Mesenchymal stem cell (in vitro differentiated cells and primary cell): Measurements from ENCODE around the gene RIMOC1.

Source experiments
- DNase-seq: peaks from one replicate; pipeline ENCODE4 v3.0.0-alpha.2; 2013
- H2AFZ ChIP-seq: one replicate; pipeline ENCODE4 v1.6.1; 2013; ENCODE audit warnings: low read depth, mild to moderate bottlenecking, control low read depth, inconsistent platforms, low read length, moderate library complexity
- H2AK5ac ChIP-seq: 2 replicates; pipeline ENCODE4 v1.6.1; 2013; ENCODE audit warnings: low read length, moderate library complexity, mild to moderate bottlenecking, inconsistent platforms; ENCODE audit not compliant: severe bottlenecking
- H2BK120ac ChIP-seq: one replicate; pipeline ENCODE4 v1.6.1; 2013; ENCODE audit warnings: low read depth, mild to moderate bottlenecking, inconsistent platforms, low read length, moderate library complexity
- H2BK12ac ChIP-seq, 2 experiments: one replicate each; pipeline ENCODE4 v1.6.1; 2013; ENCODE audit warnings: inconsistent platforms in 2 of 2, low read length in 2 of 2, mild to moderate bottlenecking in 2 of 2, moderate library complexity in 2 of 2, control low read depth in 1 of 2
- H2BK15ac ChIP-seq: one replicate; pipeline ENCODE4 v1.6.1; 2013; ENCODE audit warnings: mild to moderate bottlenecking, low read depth, inconsistent platforms; ENCODE audit not compliant: poor library complexity, severe bottlenecking
- H2BK5ac ChIP-seq: 2 replicates; pipeline ENCODE4 v1.6.1; 2013; ENCODE audit warnings: low read depth, mild to moderate bottlenecking, low read length, control low read depth, inconsistent platforms; ENCODE audit not compliant: poor library complexity, severe bottlenecking
- H3K14ac ChIP-seq, 2 experiments: one replicate each; pipeline ENCODE4 v1.6.1; 2013; ENCODE audit warnings: inconsistent platforms in 2 of 2, low read length in 2 of 2, control low read depth in 1 of 2, mild to moderate bottlenecking in 1 of 2, moderate library complexity in 1 of 2
- H3K18ac ChIP-seq, 2 experiments: one replicate each; pipeline ENCODE4 v1.6.1; 2013; ENCODE audit warnings: inconsistent platforms in 2 of 2, low read length in 2 of 2, control low read depth in 1 of 2, low read depth in 1 of 2, mild to moderate bottlenecking in 1 of 2
- H3K23ac ChIP-seq, 2 experiments: one replicate each; pipeline ENCODE4 v1.6.1; 2013; ENCODE audit warnings: inconsistent platforms in 2 of 2, low read length in 2 of 2, mild to moderate bottlenecking in 2 of 2, moderate library complexity in 2 of 2, control low read depth in 1 of 2
- H3K27ac ChIP-seq: 2 replicates; pipeline ENCODE4 v1.5.1; 2013; ENCODE audit warnings: mild to moderate bottlenecking, moderate library complexity, low read length, control low read depth, inconsistent platforms; ENCODE audit not compliant: poor library complexity, severe bottlenecking
- H3K27me3 ChIP-seq, 2 experiments: 2 replicates each; pipeline versions ENCODE4 v1.6.1 to v1.7.0; 2013; ENCODE audit warnings: low read length in 2 of 2, mild to moderate bottlenecking in 2 of 2, moderate library complexity in 2 of 2, control low read depth in 1 of 2, inconsistent platforms in 1 of 2; ENCODE audit not compliant: control insufficient read depth in 1 of 2, insufficient read depth in 1 of 2
- H3K36me3 ChIP-seq, 2 experiments: 2 replicates each; pipeline versions ENCODE4 v1.6.1 to v1.7.0; 2013; ENCODE audit warnings: low read length in 2 of 2, control low read depth in 1 of 2, inconsistent platforms in 1 of 2, low read depth in 1 of 2, mild to moderate bottlenecking in 1 of 2; ENCODE audit not compliant: insufficient read depth in 2 of 2, control insufficient read depth in 1 of 2
- H3K4ac ChIP-seq, 2 experiments: one replicate each; pipeline ENCODE4 v1.6.1; 2013; ENCODE audit warnings: inconsistent platforms in 2 of 2, low read length in 2 of 2, mild to moderate bottlenecking in 2 of 2, moderate library complexity in 2 of 2, control low read depth in 1 of 2, low read depth in 1 of 2
- H3K4me1 ChIP-seq: 2 replicates; pipeline ENCODE4 v1.6.1; 2013; ENCODE audit warnings: low read depth, low read length, control low read depth; ENCODE audit not compliant: control insufficient read depth, insufficient read depth
- H3K4me2 ChIP-seq: 2 replicates; pipeline ENCODE4 v1.6.1; 2013; ENCODE audit warnings: low read length, mild to moderate bottlenecking, inconsistent platforms; ENCODE audit not compliant: poor library complexity, severe bottlenecking
- H3K4me3 ChIP-seq, 2 experiments: 2 replicates each; pipeline versions ENCODE4 v1.5.1 to v1.7.0; 2013; ENCODE audit warnings: low read length in 2 of 2, mild to moderate bottlenecking in 2 of 2, control low read depth in 1 of 2, low read depth in 1 of 2; ENCODE audit not compliant: insufficient read depth in 1 of 2
- H3K79me1 ChIP-seq: replicated peaks from 2 replicates; pipeline ENCODE4 v1.6.1; 2013; ENCODE audit warnings: mild to moderate bottlenecking, control low read depth, low read length, inconsistent platforms; ENCODE audit not compliant: poor library complexity, severe bottlenecking
- H3K9ac ChIP-seq: 2 replicates; pipeline ENCODE4 v1.7.0; 2013; ENCODE audit warnings: mild to moderate bottlenecking, low read length, moderate library complexity
- H3K9me3 ChIP-seq: 2 replicates; pipeline ENCODE4 v1.7.0; 2013; ENCODE audit warnings: mild to moderate bottlenecking, low read length; ENCODE audit not compliant: control insufficient read depth
- H4K8ac ChIP-seq: one replicate; pipeline ENCODE4 v1.6.1; 2013; ENCODE audit warnings: inconsistent platforms, mild to moderate bottlenecking, low read length, moderate library complexity
- H4K91ac ChIP-seq: one replicate; pipeline ENCODE4 v1.6.1; 2013; ENCODE audit warnings: mild to moderate bottlenecking, low read length, inconsistent platforms
- WGBS: methylation state at CpG from one replicate; pipeline ENCODE4 v1.1.7; 2013; ENCODE audit warnings: mixed read lengths; 5-methylcytosine and 5-hydroxymethylcytosine counted together

Gene RIMOC1

GRCh38 chr5:41925555-41925951 is 21.4 kb downstream of the RIMOC1 start:
- Histone ChIP-seq H2BK12ac (no peak overlapping the region), H3K18ac (peak overlapping the region; percentile 62 to 98), H3K27me3 (no peaks in the 10 kb centered on the region), H3K9me3 (no peaks in the 10 kb centered on the region), H2BK120ac (peak overlapping the region; percentile 85), H3K14ac (peak overlapping the region; percentile 66 to 74), H3K4me3 (peak overlapping the region; percentile 54 to 90), H2BK15ac (peak overlapping the region; percentile 97), H4K91ac (peak overlapping the region; percentile 94), H3K4me2 (peak overlapping the region; percentile 1), H2BK5ac (peak overlapping the region; percentile 57), H3K4ac (peak overlapping the region; percentile 81 to 99), H3K79me1 (no peaks in the 10 kb centered on the region), H3K27ac (no peak overlapping the region), H2AFZ (peak overlapping the region; percentile 94), H3K23ac (peak overlapping the region in 1 of 2 experiments; percentile 2), H2AK5ac (no peak overlapping the region), H3K36me3 (peaks cover 9 to 23% of the 10 kb centered on the region in 2 experiments), H4K8ac (peak overlapping the region; percentile 98), H3K4me1 (peaks cover 7% of the 10 kb centered on the region), H3K9ac (peak overlapping the region; percentile 96)
- no peak for DNase-seq
- 20% methylated on average over 18 of the region's 18 CpGs for WGBS

GRCh38 chr5:41927604-41928003 is 23.5 kb downstream of the RIMOC1 start:
- H3K27me3 ChIP-seq: no peaks in the 10 kb centered on the region
- no peak overlapping the region for H2BK5ac ChIP-seq
- no peak overlapping the region for H3K4me3 ChIP-seq
- no peak overlapping the region for H3K9ac ChIP-seq
- H3K4me1 ChIP-seq: peaks cover 7% of the 10 kb centered on the region
- H3K18ac ChIP-seq: no peak overlapping the region
- no peak overlapping the region for H3K27ac ChIP-seq
- H3K36me3 ChIP-seq: peaks cover 9 to 30% of the 10 kb centered on the region in 2 experiments
- DNase-seq: no peak
- H2AK5ac ChIP-seq: no peak overlapping the region
- H4K91ac ChIP-seq: no peak overlapping the region
- no peak overlapping the region for H3K14ac ChIP-seq
- H2BK12ac ChIP-seq: no peak overlapping the region
- H3K23ac ChIP-seq: no peak overlapping the region
- no peak overlapping the region for H2BK15ac ChIP-seq
- H3K4ac ChIP-seq: no peak overlapping the region
- 98% methylated on average over 3 of the region's 4 CpGs for WGBS
- H4K8ac ChIP-seq: no peak overlapping the region
- no peak overlapping the region for H3K4me2 ChIP-seq
- no peak overlapping the region for H2AFZ ChIP-seq
- no peak overlapping the region for H2BK120ac ChIP-seq
- H3K79me1 ChIP-seq: no peaks in the 10 kb centered on the region
- no peaks in the 10 kb centered on the region for H3K9me3 ChIP-seq

GRCh38 chr5:41929035-41929434 is 24.9 kb downstream of the RIMOC1 start:
- H2BK15ac ChIP-seq: no peak overlapping the region
- no peak overlapping the region for H3K4ac ChIP-seq
- H2BK120ac ChIP-seq: no peak overlapping the region
- no peaks in the 10 kb centered on the region for H3K9me3 ChIP-seq
- peaks cover 7% of the 10 kb centered on the region for H3K4me1 ChIP-seq
- no peak overlapping the region for H4K8ac ChIP-seq
- no peak overlapping the region for H2AFZ ChIP-seq
- H4K91ac ChIP-seq: no peak overlapping the region
- H3K14ac ChIP-seq: no peak overlapping the region
- DNase-seq: no peak
- no peak overlapping the region for H3K9ac ChIP-seq
- no peak overlapping the region for H3K23ac ChIP-seq
- no peak overlapping the region for H2AK5ac ChIP-seq
- H3K4me3 ChIP-seq: no peak overlapping the region
- H3K36me3 ChIP-seq: peaks cover 9 to 32% of the 10 kb centered on the region in 2 experiments
- no peaks in the 10 kb centered on the region for H3K27me3 ChIP-seq
- no peaks in the 10 kb centered on the region for H3K79me1 ChIP-seq
- H2BK5ac ChIP-seq: no peak overlapping the region
- no peak overlapping the region for H3K27ac ChIP-seq
- no peak overlapping the region for H3K18ac ChIP-seq
- H3K4me2 ChIP-seq: no peak overlapping the region
- H2BK12ac ChIP-seq: no peak overlapping the region

GRCh38 chr5:41932770-41933169 is 28.6 kb downstream of the RIMOC1 start:
- no peak for DNase-seq
- Histone ChIP-seq H3K14ac (no peak overlapping the region), H2BK5ac (no peak overlapping the region), H3K9ac (no peak overlapping the region), H2BK120ac (no peak overlapping the region), H3K27ac (no peak overlapping the region), H3K27me3 (no peaks in the 10 kb centered on the region), H3K9me3 (no peaks in the 10 kb centered on the region), H4K8ac (no peak overlapping the region), H3K4me1 (no peaks in the 10 kb centered on the region), H3K23ac (no peak overlapping the region), H4K91ac (no peak overlapping the region), H2AK5ac (no peak overlapping the region), H3K4me3 (no peak overlapping the region), H2BK15ac (no peak overlapping the region), H2BK12ac (no peak overlapping the region), H3K4me2 (no peak overlapping the region), H3K18ac (no peak overlapping the region), H2AFZ (no peak overlapping the region), H3K36me3 (peaks cover 0 to 50% of the 10 kb centered on the region in 2 experiments), H3K4ac (no peak overlapping the region), H3K79me1 (no peaks in the 10 kb centered on the region)
- WGBS: no CpG with 5 or more reads among the region's 2 CpGs
